Neural progenitor cell (in vitro differentiated cells): ENCODE measurements around the gene HOXD12. TPM values are rescaled to one million over a fixed set of nuclear protein-coding genes. Genes with fewer than 3 reads are reported as not detected.

Experiments
- DNase-seq: peaks from one replicate; pipeline ENCODE4 v3.0.0-alpha.2; 2016; ENCODE audit warnings: low spot score
- H2AFZ ChIP-seq: fragments of 200-600 bp; sonication (generic); replicated peaks from 2 replicates; pipeline ENCODE4 v1.6.1; 2016; ENCODE audit warnings: antibody characterized with exemption
- H3F3A ChIP-seq: fragments of 200-600 bp; sonication (generic); 2 replicates; pipeline ENCODE4 v1.6.1; 2016; ENCODE audit warnings: antibody characterized with exemption, low read depth
- H3K27ac ChIP-seq: fragments of 200-600 bp; sonication (generic); 2 replicates; pipeline ENCODE4 v1.5.1; 2016; ENCODE audit warnings: mild to moderate bottlenecking
- H3K27me3 ChIP-seq: fragments of 200-600 bp; sonication (generic); 2 replicates; pipeline ENCODE4 v1.6.1; 2016; ENCODE audit warnings: mild to moderate bottlenecking, moderate library complexity
- H3K36me3 ChIP-seq: fragments of 200-600 bp; sonication (generic); 2 replicates; pipeline ENCODE4 v1.5.1; 2016
- H3K4me1 ChIP-seq: fragments of 200-600 bp; sonication (generic); 2 replicates; pipeline ENCODE4 v1.6.1; 2016; ENCODE audit warnings: mixed run types
- H3K4me2 ChIP-seq: fragments of 200-600 bp; sonication (generic); 2 replicates; pipeline ENCODE4 v1.6.1; 2016
- H3K4me3 ChIP-seq: fragments of 200-600 bp; sonication (generic); 2 replicates; pipeline ENCODE4 v1.5.1; 2016
- H3K79me2 ChIP-seq: fragments of 200-600 bp; sonication (generic); 2 replicates; pipeline ENCODE4 v1.6.1; 2016; ENCODE audit warnings: low read depth
- H3K9ac ChIP-seq: fragments of 200-600 bp; sonication (generic); 2 replicates; pipeline ENCODE4 v1.6.1; 2016
- H3K9me3 ChIP-seq: fragments of 200-600 bp; sonication (generic); 2 replicates; pipeline ENCODE4 v1.5.1; 2016; ENCODE audit warnings: low read depth
- H4K20me1 ChIP-seq: fragments of 200-600 bp; sonication (generic); 2 replicates; pipeline ENCODE4 v1.6.1; 2016; ENCODE audit warnings: low read depth
- H3K27ac Mint-ChIP-seq: 3 replicates; pipeline ENCODE4 v1.8.0; 2021; ENCODE audit warnings: mixed read lengths
- H3K27me3 Mint-ChIP-seq: 2 replicates; pipeline ENCODE4 v1.8.0; 2022; ENCODE audit warnings: low read depth, mild to moderate bottlenecking, inconsistent platforms, moderate library complexity, mixed read lengths; ENCODE audit not compliant: insufficient read depth
- H3K36me3 Mint-ChIP-seq: 3 replicates; pipeline ENCODE4 v1.8.0; 2021; ENCODE audit warnings: mixed read lengths
- H3K4me1 Mint-ChIP-seq: 3 replicates; pipeline ENCODE4 v1.8.0; 2021; ENCODE audit warnings: mixed read lengths
- H3K4me3 Mint-ChIP-seq: 3 replicates; pipeline ENCODE4 v1.8.0; 2021; ENCODE audit warnings: mild to moderate bottlenecking, moderate library complexity, mixed read lengths
- H3K9me3 Mint-ChIP-seq: 3 replicates; pipeline ENCODE4 v1.8.0; 2020; ENCODE audit warnings: mixed read lengths
- CTCF ChIP-seq: fragments of 200-600 bp; sonication (generic); IDR thresholded peaks from 2 replicates; pipeline ENCODE4 v1.5.1; 2017; ENCODE audit warnings: antibody characterized with exemption, mild to moderate bottlenecking
- EZH2 ChIP-seq: fragments of 200-600 bp; sonication (generic); IDR thresholded peaks from 2 replicates; pipeline ENCODE4 v1.6.1; 2017; ENCODE audit warnings: antibody characterized with exemption, mild to moderate bottlenecking, moderate library complexity
- EZH2phosphoT487 ChIP-seq: fragments of 200-600 bp; sonication (generic); IDR thresholded peaks from 2 replicates; pipeline ENCODE4 v1.6.1; 2017; ENCODE audit warnings: antibody characterized with exemption
- total RNA-seq: library from RNA; depleted of rRNA; stranded (reverse); fragments of >200 nt; gene quantifications from 2 replicates; pipeline ENCODE4 v1.2.3, GENCODE V29; 2015; ENCODE audit warnings: low replicate concordance

Gene HOXD12
- total RNA-seq, 1 donor from 2014 or later = not detected

- H3F3A ChIP-seq = no peaks in the 10 kb centered on the region
- H3K27me3 ChIP-seq = peaks cover 100% of the 10 kb centered on the region
- no peaks in the 10 kb centered on the region for H3K79me2 ChIP-seq
- peaks cover 96% of the 10 kb centered on the region for H4K20me1 ChIP-seq
- no peak overlapping the region for H3K4me2 ChIP-seq
- no peak overlapping the region for H3K4me3 Mint-ChIP-seq
- no peak overlapping the region for H2AFZ ChIP-seq
- peaks cover 9% of the 10 kb centered on the region for H3K4me1 Mint-ChIP-seq
- peak; percentile 89 for TF ChIP-seq EZH2
- TF ChIP-seq EZH2phosphoT487 = peak; percentile 87
- peak; percentile 86 for TF ChIP-seq CTCF
- H3K27me3 Mint-ChIP-seq = peaks cover 85% of the 10 kb centered on the region
- no peak overlapping the region for H3K9ac ChIP-seq
- DNase-seq = peak; percentile 88
- no peaks in the 10 kb centered on the region for H3K36me3 Mint-ChIP-seq
- H3K4me3 ChIP-seq = no peak overlapping the region
- H3K9me3 ChIP-seq = no peaks in the 10 kb centered on the region
- H3K27ac ChIP-seq = no peak overlapping the region
- no peaks in the 10 kb centered on the region for H3K36me3 ChIP-seq
- H3K27ac Mint-ChIP-seq = no peak overlapping the region
- peaks cover 11% of the 10 kb centered on the region for H3K9me3 Mint-ChIP-seq
- H3K4me1 ChIP-seq = no peaks in the 10 kb centered on the region
Measured at GRCh38 chr2:176111309-176111663, 11.7 kb downstream of the HOXD12 start.

DNA sequence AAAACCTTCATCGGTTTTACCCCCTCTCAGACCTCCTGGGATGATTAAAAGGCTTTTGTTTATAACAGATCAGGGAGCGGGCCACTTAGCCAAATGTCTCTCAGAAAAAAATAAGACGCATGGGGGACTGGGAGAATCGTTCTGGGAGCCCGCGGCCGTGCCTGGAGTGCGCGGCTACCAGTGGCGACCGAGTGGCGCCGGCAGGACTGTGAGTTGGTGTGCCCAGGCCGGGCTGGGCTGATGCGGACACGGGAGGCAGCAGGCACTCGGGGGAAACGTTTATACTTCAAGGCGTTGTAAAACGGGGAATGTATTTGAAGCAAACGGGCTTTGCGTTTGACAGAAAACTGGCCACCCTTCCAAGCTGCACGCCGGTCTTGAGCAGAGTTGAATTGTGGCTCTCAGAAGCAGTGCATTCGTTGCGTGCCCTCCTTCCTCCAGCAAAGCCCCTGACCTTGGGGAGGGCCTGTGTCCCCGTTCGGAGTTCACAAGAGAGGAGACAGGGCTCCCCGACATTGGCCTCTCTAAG lies 12.3 kb downstream of the HOXD12 start:
- DNase-seq = no peak
- Histone ChIP-seq H3F3A (no peaks in the 10 kb centered on the region), H3K27me3 (peaks cover 100% of the 10 kb centered on the region), H4K20me1 (peaks cover 96% of the 10 kb centered on the region), H3K79me2 (no peaks in the 10 kb centered on the region), H3K36me3 (no peaks in the 10 kb centered on the region), H3K4me3 (no peak overlapping the region), H3K9ac (no peak overlapping the region), H2AFZ (no peak overlapping the region), H3K4me2 (no peak overlapping the region), H3K9me3 (no peaks in the 10 kb centered on the region), H3K27ac (no peak overlapping the region), H3K4me1 (no peaks in the 10 kb centered on the region)
- H3K27ac Mint-ChIP-seq = no peak overlapping the region
- H3K27me3 Mint-ChIP-seq = peaks cover 89% of the 10 kb centered on the region
- no peak overlapping the region for H3K4me3 Mint-ChIP-seq
- peak; percentile 78 for TF ChIP-seq EZH2phosphoT487
- TF ChIP-seq CTCF = no peak
- TF ChIP-seq EZH2 = peak; percentile 43
- H3K36me3 Mint-ChIP-seq = peaks cover 3% of the 10 kb centered on the region
- peaks cover 18% of the 10 kb centered on the region for H3K9me3 Mint-ChIP-seq
- H3K4me1 Mint-ChIP-seq = peaks cover 8% of the 10 kb centered on the region

DNA sequence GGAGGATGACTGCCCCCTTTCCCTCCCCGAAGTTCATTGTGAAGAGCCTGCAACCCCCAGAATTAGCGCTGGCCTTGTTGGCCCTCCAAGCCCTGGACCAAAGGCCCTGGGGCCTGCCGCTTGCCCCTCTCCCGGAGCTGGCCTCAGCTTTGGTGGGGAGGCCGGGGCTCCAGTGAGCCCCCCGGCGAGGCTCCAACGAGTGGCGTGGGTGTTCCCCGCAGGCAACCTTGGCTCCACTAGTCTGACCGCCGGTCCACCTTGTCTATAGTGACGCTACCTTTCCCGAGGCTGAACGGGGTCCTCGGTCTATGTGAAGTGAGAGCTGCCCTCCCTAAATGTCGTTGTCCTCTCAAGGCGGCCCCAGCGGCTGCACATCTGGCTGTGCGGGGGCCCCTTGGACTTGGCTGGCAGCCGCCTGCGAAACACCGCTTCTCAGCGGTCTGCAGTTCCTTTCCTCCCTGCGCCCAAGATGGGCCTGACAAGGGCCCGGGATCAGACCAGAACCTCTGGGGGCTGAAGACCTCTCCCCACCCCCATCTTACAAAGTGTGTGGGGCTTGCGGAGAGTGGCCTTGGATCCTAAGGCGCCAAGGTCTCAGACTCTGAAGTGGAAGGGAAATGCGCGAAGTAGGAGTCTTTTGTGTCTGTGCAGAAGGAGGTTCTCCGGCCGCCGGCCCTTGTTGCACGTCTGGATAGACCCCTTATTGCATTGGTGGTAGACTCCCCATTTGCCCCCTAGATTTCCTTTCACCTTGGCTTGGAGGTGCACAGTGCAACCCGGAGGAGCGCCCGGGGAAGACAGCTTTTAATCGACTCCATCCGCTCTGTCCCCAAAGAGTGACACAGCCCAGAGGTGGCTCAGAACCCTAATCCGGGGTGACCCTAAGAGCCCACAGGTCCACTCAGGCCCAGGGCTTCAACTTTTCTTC lies 13.0 kb downstream of the HOXD12 start:
- DNase-seq = no peak
- Histone ChIP-seq H3K36me3 (no peaks in the 10 kb centered on the region), H3K4me1 (no peaks in the 10 kb centered on the region), H4K20me1 (peaks cover 98% of the 10 kb centered on the region), H3K4me3 (no peak overlapping the region), H3K4me2 (no peak overlapping the region), H3K9me3 (no peaks in the 10 kb centered on the region), H3K27me3 (peaks cover 100% of the 10 kb centered on the region), H3K27ac (no peak overlapping the region), H3K9ac (no peak overlapping the region), H2AFZ (no peak overlapping the region), H3F3A (no peaks in the 10 kb centered on the region), H3K79me2 (no peaks in the 10 kb centered on the region)
- peaks cover 5% of the 10 kb centered on the region for H3K4me1 Mint-ChIP-seq
- H3K9me3 Mint-ChIP-seq = peaks cover 20% of the 10 kb centered on the region
- H3K4me3 Mint-ChIP-seq = no peak overlapping the region
- TF ChIP-seq EZH2 = peak; percentile 90
- peak; percentile 83 for TF ChIP-seq EZH2phosphoT487
- TF ChIP-seq CTCF = no peak
- peaks cover 4% of the 10 kb centered on the region for H3K36me3 Mint-ChIP-seq
- H3K27ac Mint-ChIP-seq = no peak overlapping the region
- H3K27me3 Mint-ChIP-seq = peaks cover 90% of the 10 kb centered on the region
